Occipital lobe (tissue), 2 donors: ENCODE results near the gene DYDC1. TPM values are rescaled to one million over a fixed set of nuclear protein-coding genes. Genes with fewer than 3 reads are reported as not detected.
"Not testable (repeated sequence)": the region's sequence is repeated elsewhere in the genome, so short reads cannot be mapped to it uniquely, and the experiment has no call there.

Source experiments
- DNase-seq: peaks from one replicate; lab custom pipeline; 2025; lab: John Stamatoyannopoulos, UW
- total RNA-seq: library from RNA; depleted of rRNA; stranded (reverse); fragments of >200 nt; gene quantifications from one replicate; pipeline ENCODE4 v1.2.3, GENCODE V29; 2014

DYDC1 gene
- total RNA-seq, 1 donor from 2014 or later = not detected

GRCh38 chr10:80344276-80344675 is 12.3 kb downstream of the DYDC1 start:
- DNase-seq = no peak

- no peak for DNase-seq
These were observed 22.6 kb downstream of the DYDC1 start for GRCh38 chr10:80333983-80334382.

- no peak for DNase-seq
These were observed 31.6 kb downstream of the DYDC1 start for GRCh38 chr10:80324891-80325364.

GRCh38 chr10:80324086-80324485 is 32.5 kb downstream of the DYDC1 start:
- DNase-seq = no peak

GRCh38 chr10:80323311-80323710 is 33.2 kb downstream of the DYDC1 start:
- no peak for DNase-seq

GRCh38 chr10:80322711-80323110 is 33.8 kb downstream of the DYDC1 start:
- no peak for DNase-seq

GRCh38 chr10:80322158-80322557 is 34.4 kb downstream of the DYDC1 start:
- no peak for DNase-seq

GRCh38 chr10:80321183-80321582 is 35.4 kb downstream of the DYDC1 start:
- DNase-seq = no peak

- no peak for DNase-seq
These were observed 36.2 kb downstream of the DYDC1 start for GRCh38 chr10:80320377-80320776.

- no peak for DNase-seq
These were observed 36.7 kb downstream of the DYDC1 start for GRCh38 chr10:80319725-80320290.

GRCh38 chr10:80319318-80319717 is 37.2 kb downstream of the DYDC1 start:
- no peak for DNase-seq

- no peak for DNase-seq
These were observed 37.8 kb downstream of the DYDC1 start for GRCh38 chr10:80318742-80319141.

GRCh38 chr10:80315391-80315790 is 41.2 kb downstream of the DYDC1 start:
- no peak for DNase-seq

- DNase-seq = no peak
These were observed 43.0 kb downstream of the DYDC1 start for GRCh38 chr10:80313523-80313922.

GRCh38 chr10:80305989-80306388 is 50.6 kb downstream of the DYDC1 start:
- not testable (repeated sequence) for DNase-seq

GRCh38 chr10:80296942-80297341 is 59.6 kb downstream of the DYDC1 start:
- no peak for DNase-seq

- no peak for DNase-seq
These were observed 63.8 kb downstream of the DYDC1 start for GRCh38 chr10:80292607-80293239.

GRCh38 chr10:80290474-80291220 is 65.9 kb downstream of the DYDC1 start:
- DNase-seq = no peak

- DNase-seq = no peak
These were observed 66.9 kb downstream of the DYDC1 start, which contains the start of gene MAT1A for GRCh38 chr10:80289451-80290287. MAT1A (minus strand) TSS chr10:80289658; CDS start chr10:80289423, 235 bp downstream.

GRCh38 chr10:80288849-80289248 is 67.7 kb downstream of the DYDC1 start:
- DNase-seq = no peak
